A673 (cell line): ENCODE data around the gene TMEM164. TPM values are rescaled to one million over a fixed set of nuclear protein-coding genes. Genes with fewer than 3 reads are reported as not detected.
"Not testable (repeated sequence)": the region's sequence is repeated elsewhere in the genome, so short reads cannot be mapped to it uniquely, and the experiment has no call there.

Experiments
- BruUV-seq: library from RNA; stranded (reverse); fragments of 400-500 nt; replicated peaks from 2 replicates; lab custom pipeline; 2021; lab: Mats Ljungman, UMichigan
- CTCF ChIA-PET: fragments of 300-600 bp; sonication (Branson Sonifier 250); formaldehyde crosslinking; loops from one replicate; lab custom pipeline; 2022; ENCODE audit warnings: antibody characterized with exemption; lab: Charles Lee
- POLR2A ChIA-PET: fragments of 300-600 bp; sonication (Branson Sonifier 250); formaldehyde crosslinking; loops from one replicate; lab custom pipeline; 2022; ENCODE audit warnings: antibody characterized with exemption; ENCODE audit not compliant: low non-redundant PET; lab: Charles Lee
- DNase-seq: peaks from one replicate; pipeline ENCODE4 v3.0.0-alpha.2; 2015; ENCODE audit warnings: low spot score
- H3K27ac ChIP-seq: fragments of 200-600 bp; sonication (generic); 2 replicates; pipeline ENCODE4 v1.5.1; 2016; ENCODE audit warnings: mixed run types, low read depth, mild to moderate bottlenecking, mixed read lengths, antibody characterized with exemption, low read length; ENCODE audit not compliant: poor library complexity, severe bottlenecking
- H3K27me3 ChIP-seq: fragments of 200-600 bp; sonication (generic); replicated peaks from 2 replicates; pipeline ENCODE4 v1.6.1; 2017; ENCODE audit warnings: mixed run types, low read depth, mild to moderate bottlenecking, mixed read lengths, antibody characterized with exemption, low read length; ENCODE audit not compliant: insufficient read depth, poor library complexity
- H3K36me3 ChIP-seq: fragments of 200-600 bp; sonication (generic); 2 replicates; pipeline ENCODE4 v1.6.1; 2016; ENCODE audit warnings: mixed run types, mild to moderate bottlenecking, mixed read lengths, antibody characterized with exemption, low read length; ENCODE audit not compliant: insufficient read depth, poor library complexity, severe bottlenecking
- H3K4me1 ChIP-seq: fragments of 200-600 bp; sonication (generic); 2 replicates; pipeline ENCODE4 v1.6.1; 2017; ENCODE audit warnings: mixed run types, mild to moderate bottlenecking, mixed read lengths, antibody characterized with exemption, low read length; ENCODE audit not compliant: insufficient read depth, poor library complexity, severe bottlenecking
- H3K4me3 ChIP-seq: fragments of 200-600 bp; sonication (generic); 2 replicates; pipeline ENCODE4 v1.5.1; 2016; ENCODE audit warnings: low read depth, mixed run types, mild to moderate bottlenecking, mixed read lengths, low read length; ENCODE audit not compliant: poor library complexity, severe bottlenecking
- H3K9me3 ChIP-seq: fragments of 200-600 bp; sonication (generic); 2 replicates; pipeline ENCODE4 v1.6.1; 2016; ENCODE audit warnings: mixed run types, low read depth, mild to moderate bottlenecking, mixed read lengths, antibody characterized with exemption, low read length; ENCODE audit not compliant: poor library complexity, severe bottlenecking
- CTCF ChIP-seq: fragments of 300-800, 200-600 bp; sonication (generic); conservative IDR thresholded peaks from 2 replicates; pipeline ENCODE4 v1.5.1; 2017; ENCODE audit warnings: low read depth, mild to moderate bottlenecking, antibody characterized with exemption, low read length, moderate library complexity, mixed read lengths
- EZH2 ChIP-seq: fragments of 200-600 bp; sonication (generic); IDR thresholded peaks from 2 replicates; pipeline ENCODE4 v1.6.1; 2017; ENCODE audit warnings: borderline replicate concordance, low read depth, mild to moderate bottlenecking, mixed read lengths, antibody characterized with exemption, low read length; ENCODE audit not compliant: poor library complexity, severe bottlenecking
- intact Hi-C: fragments of 100-400 bp; cut with micrococcal nuclease; formaldehyde crosslinking; loops from one replicate; pipeline ENCODE4 v1.10.0; 2022; ENCODE audit not compliant: unreplicated experiment
- total RNA-seq: library from RNA; stranded (reverse); gene quantifications from 2 replicates; pipeline ENCODE4 v1.2.3, GENCODE V29; 2021

The TMEM164 gene
- total RNA-seq, 1 experiment from 2014 or later, result 26.5 TPM

GRCh38 chrX:109966246-109966645, 36.7 kb upstream of the TMEM164 start:
- Histone ChIP-seq H3K27ac (no peak overlapping the region), H3K4me1 (no peaks in the 10 kb centered on the region), H3K27me3 (peaks cover 3% of the 10 kb centered on the region), H3K4me3 (no peak overlapping the region), H3K9me3 (no peaks in the 10 kb centered on the region), H3K36me3 (no peaks in the 10 kb centered on the region)
- no peak for DNase-seq
- TF ChIP-seq CTCF, result no peak
- TF ChIP-seq EZH2, result no peak
- POLR2A ChIA-PET, result no interaction called here
- intact Hi-C loops, result no loop called here
- BruUV-seq, result no TSS peak
- CTCF ChIA-PET, result no interaction called here

GRCh38 chrX:109967156-109967555, 35.8 kb upstream of the TMEM164 start:
- CTCF ChIA-PET, result no interaction called here
- H3K27ac ChIP-seq, result no peak overlapping the region
- DNase-seq, result no peak
- peaks cover 3% of the 10 kb centered on the region for H3K27me3 ChIP-seq
- H3K4me1 ChIP-seq, result no peaks in the 10 kb centered on the region
- BruUV-seq, result no TSS peak
- intact Hi-C loops, result no loop called here
- TF ChIP-seq CTCF (no peak), EZH2 (no peak)
- POLR2A ChIA-PET, result no interaction called here
- no peak overlapping the region for H3K4me3 ChIP-seq
- H3K9me3 ChIP-seq, result no peaks in the 10 kb centered on the region
- no peaks in the 10 kb centered on the region for H3K36me3 ChIP-seq

- DNase-seq, H3K27me3 ChIP-seq, H3K9me3 ChIP-seq, CTCF ChIA-PET, intact Hi-C loops, H3K4me1 ChIP-seq, H3K27ac ChIP-seq, H3K4me3 ChIP-seq, BruUV-seq, POLR2A ChIA-PET, H3K36me3 ChIP-seq: not testable (repeated sequence)
Observed at GRCh38 chrX:109970841-109971240, 32.1 kb upstream of the TMEM164 start.

- peaks cover 3% of the 10 kb centered on the region for H3K27me3 ChIP-seq
- no peak overlapping the region for H3K27ac ChIP-seq
- TF ChIP-seq CTCF (no peak), EZH2 (no peak)
- no TSS peak for BruUV-seq
- H3K4me1 ChIP-seq, result no peaks in the 10 kb centered on the region
- H3K4me3 ChIP-seq, result no peak overlapping the region
- DNase-seq, result no peak
- H3K9me3 ChIP-seq, result no peaks in the 10 kb centered on the region
- intact Hi-C loops, result no loop called here
- ChIA-PET POLR2A (no interaction called here), CTCF (no interaction called here)
- H3K36me3 ChIP-seq, result no peaks in the 10 kb centered on the region
Observed at GRCh38 chrX:109974906-109975655, 27.8 kb upstream of the TMEM164 start.

- H3K9me3 ChIP-seq, intact Hi-C loops, BruUV-seq, POLR2A ChIA-PET, DNase-seq, H3K36me3 ChIP-seq, H3K4me3 ChIP-seq, H3K4me1 ChIP-seq, H3K27me3 ChIP-seq, CTCF ChIA-PET, H3K27ac ChIP-seq: not testable (repeated sequence)
Observed at GRCh38 chrX:109985210-109985609, 17.7 kb upstream of the TMEM164 start.
